ENCODE results near the gene RPA1.
A peak's percentile ranks its signal among the peaks of the same experiment; 100 is the strongest.
"Not testable (repeated sequence)": the region's sequence is repeated elsewhere in the genome, so short reads cannot be mapped to it uniquely, and the experiment has no call there.

RPA1 gene

GRCh38 chr17:1880851-1881630 lies 51.2 kb downstream of the RPA1 start:
- no peak for DNase-seq

GRCh38 chr17:1882836-1883235 lies 53.0 kb downstream of the RPA1 start:
- no peak for DNase-seq

GRCh38 chr17:1883536-1883935 lies 53.7 kb downstream of the RPA1 start:
- no peak for DNase-seq

- DNase-seq = no peak
Measured at GRCh38 chr17:1888741-1889140, 58.9 kb downstream of the RPA1 start.

- no peak for DNase-seq
Measured at GRCh38 chr17:1890758-1891450, 61.1 kb downstream of the RPA1 start.

GRCh38 chr17:1894753-1895339 lies 65.0 kb downstream of the RPA1 start:
- no peak for DNase-seq

- not testable (repeated sequence) for DNase-seq
Measured at GRCh38 chr17:1895479-1895878, 65.7 kb downstream of the RPA1 start.

GRCh38 chr17:1896243-1897104 lies 66.7 kb downstream of the RPA1 start:
- no peak for DNase-seq

- no peak for DNase-seq
Measured at GRCh38 chr17:1897105-1897656, 67.4 kb downstream of the RPA1 start.

GRCh38 chr17:1898332-1898731 lies 68.5 kb downstream of the RPA1 start:
- DNase-seq = no peak

- DNase-seq = no peak
Measured at GRCh38 chr17:1898872-1899271, 69.1 kb downstream of the RPA1 start.

- DNase-seq = no peak
Measured at GRCh38 chr17:1899403-1900000, 69.7 kb downstream of the RPA1 start.

- no peak for DNase-seq
Measured at GRCh38 chr17:1904273-1905182, 74.7 kb downstream of the RPA1 start.

GRCh38 chr17:1905190-1905913 lies 75.5 kb downstream of the RPA1 start:
- no peak for DNase-seq

- no peak for DNase-seq
Measured at GRCh38 chr17:1906662-1907101, 76.9 kb downstream of the RPA1 start.

- DNase-seq = no peak
Measured at GRCh38 chr17:1907216-1907631, 77.4 kb downstream of the RPA1 start.

- DNase-seq = no peak
Measured at GRCh38 chr17:1907909-1908698, 78.3 kb downstream of the RPA1 start.

- peak; percentile 17 for DNase-seq
Measured at GRCh38 chr17:1908699-1909309, 79.0 kb downstream of the RPA1 start.

GRCh38 chr17:1909985-1910384 lies 80.2 kb downstream of the RPA1 start:
- no peak for DNase-seq
